ENCODE results near the gene ARAP1. TPM values are rescaled to one million over a fixed set of nuclear protein-coding genes. Genes with fewer than 3 reads are reported as not detected.

The ARAP1 gene
- polyA plus RNA-seq, 1 donor (not counting 4 experiments of a cell fraction or from before 2014, with no cell fraction given) = 32.8 TPM

GRCh38 chr11:72712841-72713240 is 39.4 kb downstream of the ARAP1 start:
- Histone ChIP-seq H3K36me3 (ENCODE audit: control insufficient read depth in 2 of 2, extremely low read depth in 1 of 2, insufficient read depth in 2 of 2, low read length in 2 of 2) (peaks cover 32 to 37% of the 10 kb centered on the region in 2 experiments), H3K27me3 (ENCODE audit: control insufficient read depth, extremely low read depth, insufficient read depth, low read length) (no peaks in the 10 kb centered on the region), H3K4me2 (ENCODE audit: control insufficient read depth, extremely low read depth, insufficient read depth, low read depth, low read length) (no peak overlapping the region), H4K20me1 (ENCODE audit: control insufficient read depth, extremely low read depth, insufficient read depth, low read length) (peaks cover 10% of the 10 kb centered on the region), H3K9me1 (ENCODE audit: control insufficient read depth, extremely low read depth, insufficient read depth, low read length) (no peaks in the 10 kb centered on the region), H3K27ac (ENCODE audit: control insufficient read depth, insufficient read depth, low read length) (no peak overlapping the region), H3K79me2 (ENCODE audit: control insufficient read depth, insufficient read depth, low read length) (peaks cover 35% of the 10 kb centered on the region), H3K9ac (ENCODE audit: control insufficient read depth, extremely low read depth, insufficient read depth, low read length) (no peak overlapping the region), H2AFZ (ENCODE audit: control insufficient read depth, low read length) (no peak overlapping the region), H3K4me1 (ENCODE audit: control insufficient read depth, extremely low read depth, insufficient read depth, low read length) (peaks cover 9% of the 10 kb centered on the region), H3K9me3 (ENCODE audit: control insufficient read depth, low read depth, low read length) (no peaks in the 10 kb centered on the region), H3K4me3 (ENCODE audit: control insufficient read depth in 2 of 3, extremely low read depth in 1 of 3, insufficient read depth in 2 of 3, low read depth in 1 of 3, low read length in 3 of 3) (no peak overlapping the region)
- FAIRE-seq (no peak), DNase-seq (ENCODE audit: low read depth, low spot score) (no peak)
- dilution Hi-C loops (cut with MboI; ENCODE audit: extremely low pct_ligation_motif_present, low sequenced_read_pairs) = no loop called here
- TF ChIP-seq CTCF (optimal IDR thresholded peaks at IDR 0.05 in 1 of 3, IDR thresholded peaks at IDR 0.05 in 1 of 3, conservative IDR thresholded peaks at IDR 0.05 in 1 of 3; ENCODE audit: extremely low read depth in 1 of 3, insufficient read depth in 2 of 3, low read length in 3 of 3) = no peak
- no peak for TF ChIP-seq EZH2 (IDR thresholded peaks at IDR 0.05; ENCODE audit: low read length)

- Histone ChIP-seq H3K9ac (ENCODE audit: control insufficient read depth, extremely low read depth, insufficient read depth, low read length) (no peak overlapping the region), H3K36me3 (ENCODE audit: control insufficient read depth in 2 of 2, extremely low read depth in 1 of 2, insufficient read depth in 2 of 2, low read length in 2 of 2) (peaks cover 36 to 40% of the 10 kb centered on the region in 2 experiments), H3K79me2 (ENCODE audit: control insufficient read depth, insufficient read depth, low read length) (peaks cover 30% of the 10 kb centered on the region), H3K4me2 (ENCODE audit: control insufficient read depth, extremely low read depth, insufficient read depth, low read depth, low read length) (no peak overlapping the region), H3K4me1 (ENCODE audit: control insufficient read depth, extremely low read depth, insufficient read depth, low read length) (peaks cover 9% of the 10 kb centered on the region), H2AFZ (ENCODE audit: control insufficient read depth, low read length) (no peak overlapping the region), H3K27ac (ENCODE audit: control insufficient read depth, insufficient read depth, low read length) (no peak overlapping the region), H3K9me3 (ENCODE audit: control insufficient read depth, low read depth, low read length) (no peaks in the 10 kb centered on the region), H3K9me1 (ENCODE audit: control insufficient read depth, extremely low read depth, insufficient read depth, low read length) (no peaks in the 10 kb centered on the region), H3K4me3 (ENCODE audit: control insufficient read depth in 2 of 3, extremely low read depth in 1 of 3, insufficient read depth in 2 of 3, low read depth in 1 of 3, low read length in 3 of 3) (no peak overlapping the region), H4K20me1 (ENCODE audit: control insufficient read depth, extremely low read depth, insufficient read depth, low read length) (peaks cover 10% of the 10 kb centered on the region), H3K27me3 (ENCODE audit: control insufficient read depth, extremely low read depth, insufficient read depth, low read length) (no peaks in the 10 kb centered on the region)
- no peak for TF ChIP-seq CTCF (optimal IDR thresholded peaks at IDR 0.05 in 1 of 3, IDR thresholded peaks at IDR 0.05 in 1 of 3, conservative IDR thresholded peaks at IDR 0.05 in 1 of 3; ENCODE audit: extremely low read depth in 1 of 3, insufficient read depth in 2 of 3, low read length in 3 of 3)
- no peak for TF ChIP-seq EZH2 (IDR thresholded peaks at IDR 0.05; ENCODE audit: low read length)
- dilution Hi-C loops (cut with MboI; ENCODE audit: extremely low pct_ligation_motif_present, low sequenced_read_pairs) = no loop called here
- FAIRE-seq (no peak), DNase-seq (ENCODE audit: low read depth, low spot score) (no peak)
These were observed 39.9 kb downstream of the ARAP1 start for GRCh38 chr11:72712168-72712751.
